Lung (tissue), 12 donors: ENCODE results near the gene C12orf60. TPM values are rescaled to one million over a fixed set of nuclear protein-coding genes. Genes with fewer than 3 reads are reported as not detected.

Source experiments
- ATAC-seq: fragments of 200-7000 bp; cut with Tn5 transposase; one replicate; pipeline ENCODE4 v1.9.1; 2020; ENCODE audit warnings: moderate number of reproducible peaks; ENCODE audit not compliant: insufficient read depth, low FRiP score
- DNase-seq, 3 donors: peaks; one replicate each; pipeline ENCODE4 v3.0.0-alpha.2; 2013 to 2017
- H3K27ac ChIP-seq, 2 donors: one replicate each; pipeline ENCODE4 v1.5.1; 2013; ENCODE audit warnings: mild to moderate bottlenecking in 2 of 2, moderate library complexity in 2 of 2, control low read depth in 1 of 2, inconsistent platforms in 1 of 2, low read depth in 1 of 2, low read length in 1 of 2
- H3K27me3 ChIP-seq, 3 donors: one replicate each; pipeline ENCODE4 v1.5.1; 2013; ENCODE audit warnings: low read length in 2 of 3; ENCODE audit not compliant: control insufficient read depth in 3 of 3, insufficient read depth in 3 of 3
- H3K36me3 ChIP-seq, 4 donors: one replicate each; pipeline ENCODE4 v1.5.1; 2013; ENCODE audit warnings: low read length in 4 of 4, mild to moderate bottlenecking in 1 of 4, moderate library complexity in 1 of 4; ENCODE audit not compliant: control insufficient read depth in 4 of 4, insufficient read depth in 4 of 4
- H3K4me1 ChIP-seq, 5 donors: one replicate each; pipeline ENCODE4 v1.5.1; 2013; ENCODE audit warnings: low read length in 5 of 5, mild to moderate bottlenecking in 2 of 5, moderate library complexity in 1 of 5; ENCODE audit not compliant: control insufficient read depth in 5 of 5, insufficient read depth in 5 of 5
- H3K4me3 ChIP-seq: one replicate; pipeline ENCODE4 v1.5.1; 2013; ENCODE audit warnings: mild to moderate bottlenecking, control low read depth, moderate library complexity
- H3K9ac ChIP-seq, 2 donors: one replicate each; pipeline ENCODE4 v1.5.1; 2013; ENCODE audit warnings: low read length in 2 of 2, control low read depth in 1 of 2; ENCODE audit not compliant: insufficient read depth in 1 of 2
- H3K9me3 ChIP-seq, 4 donors: one replicate each; pipeline ENCODE4 v1.5.1; 2013; ENCODE audit warnings: low read length in 3 of 4, mild to moderate bottlenecking in 1 of 4, moderate library complexity in 1 of 4; ENCODE audit not compliant: control insufficient read depth in 4 of 4, insufficient read depth in 3 of 4
- CTCF ChIP-seq: IDR thresholded peaks from 2 replicates; pipeline ENCODE4 v1.5.1; 2012; ENCODE audit warnings: mild to moderate bottlenecking; ENCODE audit errors: control extremely low read depth, extremely low read depth
- WGBS, 2 donors: extraction: QIAGEN DNeasy Blood & Tissue Kit; methylation state at CpG; one replicate each; pipeline ENCODE4 v1.1.7; 2013; 5-methylcytosine and 5-hydroxymethylcytosine counted together
- polyA plus RNA-seq, 2 donors: library from polyadenylated mRNA; stranded (reverse); fragments of 200-250 nt; gene quantifications; one replicate each; pipeline ENCODE4 v1.2.1, GENCODE V29; 2013
- total RNA-seq, 2 donors: library from RNA; depleted of rRNA in 1 of 2; stranded (reverse); fragments of >200 nt in 1 of 2; gene quantifications; one replicate each; pipeline ENCODE4 v1.2.1, GENCODE V29; 2014 to 2021
- donor health status: control.
- donor health status: control.
- donor health status: Bipolar disorder and iron deficiency.
- donor health status: healthy.
- donor health status: DM: yes; HTN: yes; CAD: no.

Gene C12orf60
- total and polyA plus RNA-seq, 4 donors: 0.55 to 2.4 (median 0.79) TPM

- H3K9me3 ChIP-seq: no peaks in the 10 kb centered on the region
- no peak overlapping the region for H3K27ac ChIP-seq
- peaks cover 0 to 5% (median 0%) of the 10 kb centered on the region in 3 donors for H3K27me3 ChIP-seq
- ATAC-seq (no peak), DNase-seq (no peak)
- H3K36me3 ChIP-seq: peaks cover 0 to under 1% (median 0%) of the 10 kb centered on the region in 4 donors
- WGBS, 2 donors: 70 to 77% methylated on average over 1 of the region's 1 CpG
- H3K4me1 ChIP-seq: no peaks in the 10 kb centered on the region
- H3K4me3 ChIP-seq: no peak overlapping the region
- no peak overlapping the region for H3K9ac ChIP-seq
- no peak for TF ChIP-seq CTCF
Measured at GRCh38 chr12:14810953-14811483, 7.5 kb downstream of the C12orf60 start.

- no peak for ATAC-seq
- H3K4me3 ChIP-seq: no peak overlapping the region
- no peak overlapping the region for H3K9ac ChIP-seq
- 84 to 96% methylated on average over 2 of the region's 2 CpGs for WGBS, 2 donors
- no peak overlapping the region for H3K27ac ChIP-seq
- no peaks in the 10 kb centered on the region for H3K36me3 ChIP-seq
- no peaks in the 10 kb centered on the region for H3K9me3 ChIP-seq
- H3K27me3 ChIP-seq: peaks cover 0 to 5% (median 0%) of the 10 kb centered on the region in 3 donors
- no peak for DNase-seq
- H3K4me1 ChIP-seq: no peaks in the 10 kb centered on the region
- TF ChIP-seq CTCF: no peak
Measured at GRCh38 chr12:14811486-14811885, 8.0 kb downstream of the C12orf60 start.

GRCh38 chr12:14814014-14814413 lies 10.5 kb downstream of the C12orf60 start, which contains the start of gene SMCO3:
TSS of gene SMCO3 (minus strand) at chr12:14814182. CDS start at chr12:14806680, 7,502 bp downstream.
- DNase-seq: no peak
- peaks cover 0 to 5% (median 0%) of the 10 kb centered on the region in 3 donors for H3K27me3 ChIP-seq
- H3K9me3 ChIP-seq: no peaks in the 10 kb centered on the region
- no peak within 1 kb of the TSS for H3K4me3 ChIP-seq
- no peak within 1 kb of the TSS for H3K27ac ChIP-seq
- no peaks in the 10 kb centered on the region for H3K36me3 ChIP-seq
- H3K9ac ChIP-seq: peak within 1 kb of the TSS in 1 of 2 donors; percentile 17
- TF ChIP-seq CTCF: no peak
- WGBS, 2 donors: 88 to 92% methylated on average over 3 of the region's 3 CpGs
- H3K4me1 ChIP-seq: no peaks in the 10 kb centered on the region
- ATAC-seq: no peak
